Measurements from ENCODE around the gene COQ8B.

GRCh38 chr19:40693150-40693788, 23.4 kb downstream of the COQ8B start:
- TF ChIP-seq, protein P1, sequence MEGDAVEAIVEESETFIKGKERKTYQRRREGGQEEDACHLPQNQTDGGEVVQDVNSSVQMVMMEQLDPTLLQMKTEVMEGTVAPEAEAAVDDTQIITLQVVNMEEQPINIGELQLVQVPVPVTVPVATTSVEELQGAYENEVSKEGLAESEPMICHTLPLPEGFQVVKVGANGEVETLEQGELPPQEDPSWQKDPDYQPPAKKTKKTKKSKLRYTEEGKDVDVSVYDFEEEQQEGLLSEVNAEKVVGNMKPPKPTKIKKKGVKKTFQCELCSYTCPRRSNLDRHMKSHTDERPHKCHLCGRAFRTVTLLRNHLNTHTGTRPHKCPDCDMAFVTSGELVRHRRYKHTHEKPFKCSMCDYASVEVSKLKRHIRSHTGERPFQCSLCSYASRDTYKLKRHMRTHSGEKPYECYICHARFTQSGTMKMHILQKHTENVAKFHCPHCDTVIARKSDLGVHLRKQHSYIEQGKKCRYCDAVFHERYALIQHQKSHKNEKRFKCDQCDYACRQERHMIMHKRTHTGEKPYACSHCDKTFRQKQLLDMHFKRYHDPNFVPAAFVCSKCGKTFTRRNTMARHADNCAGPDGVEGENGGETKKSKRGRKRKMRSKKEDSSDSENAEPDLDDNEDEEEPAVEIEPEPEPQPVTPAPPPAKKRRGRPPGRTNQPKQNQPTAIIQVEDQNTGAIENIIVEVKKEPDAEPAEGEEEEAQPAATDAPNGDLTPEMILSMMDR (optimal IDR thresholded peaks at IDR 0.05 in 1 of 3, IDR thresholded peaks at IDR 0.05 in 1 of 3, conservative IDR thresholded peaks at IDR 0.05 in 1 of 3; ENCODE audit: extremely low read depth in 1 of 3, insufficient read depth in 2 of 3, low read length in 3 of 3): no peak
- no peak for TF ChIP-seq EZH2 (IDR thresholded peaks at IDR 0.05; ENCODE audit: low read length)

Measured in keratinocyte (primary cell).